D721Med (cell line): ENCODE data around the gene ARHGAP11A.
"Not testable (repeated sequence)": the region's sequence is repeated elsewhere in the genome, so short reads cannot be mapped to it uniquely, and the experiment has no call there.

ENCODE experiments used
- DNase-seq: peaks from one replicate; pipeline ENCODE4 v3.0.0; 2011; ENCODE audit warnings: low spot score; ENCODE audit not compliant: insufficient read length
- FAIRE-seq: peaks from 2 replicates; lab custom pipeline; 2011; peaks lifted over from hg19 to GRCh38; lab: Jason Lieb, UNC
- TF ChIP-seq, protein P1 (sequence below): IDR thresholded peaks from 2 replicates; pipeline ENCODE4 v1.5.1; 2012; ENCODE audit warnings: mild to moderate bottlenecking, control low read depth; ENCODE audit not compliant: insufficient read depth; ENCODE audit errors: missing control alignments

ARHGAP11A gene, protein sequence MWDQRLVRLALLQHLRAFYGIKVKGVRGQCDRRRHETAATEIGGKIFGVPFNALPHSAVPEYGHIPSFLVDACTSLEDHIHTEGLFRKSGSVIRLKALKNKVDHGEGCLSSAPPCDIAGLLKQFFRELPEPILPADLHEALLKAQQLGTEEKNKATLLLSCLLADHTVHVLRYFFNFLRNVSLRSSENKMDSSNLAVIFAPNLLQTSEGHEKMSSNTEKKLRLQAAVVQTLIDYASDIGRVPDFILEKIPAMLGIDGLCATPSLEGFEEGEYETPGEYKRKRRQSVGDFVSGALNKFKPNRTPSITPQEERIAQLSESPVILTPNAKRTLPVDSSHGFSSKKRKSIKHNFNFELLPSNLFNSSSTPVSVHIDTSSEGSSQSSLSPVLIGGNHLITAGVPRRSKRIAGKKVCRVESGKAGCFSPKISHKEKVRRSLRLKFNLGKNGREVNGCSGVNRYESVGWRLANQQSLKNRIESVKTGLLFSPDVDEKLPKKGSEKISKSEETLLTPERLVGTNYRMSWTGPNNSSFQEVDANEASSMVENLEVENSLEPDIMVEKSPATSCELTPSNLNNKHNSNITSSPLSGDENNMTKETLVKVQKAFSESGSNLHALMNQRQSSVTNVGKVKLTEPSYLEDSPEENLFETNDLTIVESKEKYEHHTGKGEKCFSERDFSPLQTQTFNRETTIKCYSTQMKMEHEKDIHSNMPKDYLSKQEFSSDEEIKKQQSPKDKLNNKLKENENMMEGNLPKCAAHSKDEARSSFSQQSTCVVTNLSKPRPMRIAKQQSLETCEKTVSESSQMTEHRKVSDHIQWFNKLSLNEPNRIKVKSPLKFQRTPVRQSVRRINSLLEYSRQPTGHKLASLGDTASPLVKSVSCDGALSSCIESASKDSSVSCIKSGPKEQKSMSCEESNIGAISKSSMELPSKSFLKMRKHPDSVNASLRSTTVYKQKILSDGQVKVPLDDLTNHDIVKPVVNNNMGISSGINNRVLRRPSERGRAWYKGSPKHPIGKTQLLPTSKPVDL

DNA sequence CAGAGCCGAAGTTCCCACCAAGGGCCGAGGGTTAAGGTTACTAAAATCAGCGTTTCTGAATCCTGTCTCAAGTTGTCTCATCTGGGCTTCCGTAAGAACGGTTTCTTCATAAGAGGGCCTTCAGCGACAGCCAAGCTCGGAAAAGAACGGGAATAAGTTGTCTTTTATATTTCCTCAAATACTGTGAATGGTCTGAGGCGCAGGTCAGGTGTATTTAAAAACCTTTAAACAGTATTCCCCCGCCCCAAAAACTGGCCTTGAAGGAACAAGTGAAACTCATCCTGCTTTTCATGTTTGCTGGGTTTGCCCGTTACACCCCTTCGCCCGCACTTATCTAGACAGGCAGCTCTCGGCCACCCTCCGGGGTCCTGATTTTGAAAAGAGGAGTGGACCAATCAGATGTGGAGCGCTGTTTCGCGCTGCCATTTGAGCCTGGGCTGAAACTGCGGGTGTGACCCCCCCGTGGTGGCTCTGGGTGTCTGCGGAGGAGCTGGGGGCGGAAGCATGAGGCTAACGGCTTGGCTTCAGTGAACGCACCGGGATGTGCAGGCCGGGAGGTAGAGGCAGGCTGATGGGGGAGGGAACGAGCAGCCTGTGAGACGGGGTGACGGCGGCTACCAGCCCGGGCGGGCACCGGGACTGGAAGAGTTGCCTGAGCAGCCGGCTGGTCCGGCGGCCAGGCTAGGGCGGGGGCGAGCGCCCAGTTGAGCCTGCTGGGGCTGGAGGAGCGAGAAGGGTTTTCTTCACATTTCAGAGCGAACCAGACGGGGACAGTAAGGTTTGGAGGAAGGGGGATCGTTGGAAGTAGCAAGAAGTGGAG is at the start of gene ARHGAP11A:
TSS of gene ARHGAP11A (plus strand) at position 454 of the 820 bp plus-strand sequence. CDS start 708 bp downstream, outside the sequence.
- DNase-seq, FAIRE-seq: not testable (repeated sequence)

DNA sequence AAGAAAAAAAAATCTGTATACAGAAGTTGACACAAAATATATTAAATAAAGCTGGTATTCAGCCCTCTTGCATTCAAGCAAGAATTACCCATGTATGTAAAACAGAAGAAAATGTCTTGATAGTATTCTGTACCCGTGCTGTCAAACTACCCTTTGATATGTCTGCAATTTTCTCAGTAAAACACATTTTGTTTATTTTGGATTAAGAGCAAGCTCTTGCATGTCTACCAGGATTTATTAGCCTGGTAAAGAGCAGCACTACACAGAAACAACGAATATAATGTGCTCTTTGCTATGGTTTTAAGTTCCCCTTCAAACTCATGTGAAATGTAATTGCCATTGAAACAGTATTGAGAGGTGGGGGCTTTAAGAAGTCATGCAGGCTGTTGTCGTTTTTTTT is 46.3 kb upstream of the ARHGAP11A start:
- not testable (repeated sequence) for FAIRE-seq, DNase-seq

DNA sequence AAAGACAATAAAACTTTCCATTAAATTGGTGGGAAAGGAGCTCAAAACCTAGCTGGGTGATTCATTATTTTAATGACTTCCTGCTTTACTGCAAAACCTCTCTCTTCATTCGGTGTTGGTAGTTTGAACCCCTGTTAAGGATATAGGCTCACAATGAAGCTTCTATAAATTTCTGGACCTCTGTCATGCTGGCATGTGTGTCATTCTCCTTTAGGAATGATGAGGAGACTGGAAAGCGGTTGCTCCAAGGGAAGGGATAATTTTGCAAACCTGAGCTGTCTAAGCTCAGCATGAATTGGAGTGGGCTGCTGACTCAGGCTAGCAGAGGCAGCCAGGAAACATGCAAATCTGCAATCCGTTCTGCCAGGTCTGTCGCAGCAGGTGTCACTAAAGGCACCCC is 36.8 kb upstream of the ARHGAP11A start:
- FAIRE-seq, DNase-seq: not testable (repeated sequence)

DNA sequence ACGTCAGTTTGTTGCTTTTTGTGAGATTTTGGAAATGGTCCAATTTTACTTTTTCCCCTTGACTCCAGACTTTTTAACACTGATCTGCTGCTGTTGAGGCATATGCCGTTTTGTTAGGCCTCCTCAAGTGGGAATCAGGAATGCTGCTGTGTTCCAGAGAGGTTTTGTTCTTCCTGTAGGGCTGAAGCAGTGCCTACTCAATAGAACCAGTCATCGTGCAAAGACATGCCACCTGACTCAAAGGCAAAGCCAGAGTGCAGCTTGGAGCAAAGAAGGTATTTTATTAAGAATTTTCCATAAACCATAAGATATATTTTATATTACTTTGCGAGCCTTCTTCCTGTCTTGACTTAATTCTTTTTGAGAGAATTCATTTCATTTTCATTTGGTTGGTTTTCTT is 29.5 kb upstream of the ARHGAP11A start:
- not testable (repeated sequence) for FAIRE-seq, DNase-seq

GRCh38 chr15:32593151-32593550 is 22.2 kb upstream of the ARHGAP11A start, which contains the start of gene GOLGA8N:
Gene GOLGA8N, plus strand, starts transcription at chr15:32593456.
- DNase-seq, FAIRE-seq: not testable (repeated sequence)

GRCh38 chr15:32609518-32609917 is 5.8 kb upstream of the ARHGAP11A start:
- FAIRE-seq, DNase-seq: not testable (repeated sequence)

- not testable (repeated sequence) for DNase-seq
- peak; percentile 71 for FAIRE-seq
- TF ChIP-seq, protein P1, sequence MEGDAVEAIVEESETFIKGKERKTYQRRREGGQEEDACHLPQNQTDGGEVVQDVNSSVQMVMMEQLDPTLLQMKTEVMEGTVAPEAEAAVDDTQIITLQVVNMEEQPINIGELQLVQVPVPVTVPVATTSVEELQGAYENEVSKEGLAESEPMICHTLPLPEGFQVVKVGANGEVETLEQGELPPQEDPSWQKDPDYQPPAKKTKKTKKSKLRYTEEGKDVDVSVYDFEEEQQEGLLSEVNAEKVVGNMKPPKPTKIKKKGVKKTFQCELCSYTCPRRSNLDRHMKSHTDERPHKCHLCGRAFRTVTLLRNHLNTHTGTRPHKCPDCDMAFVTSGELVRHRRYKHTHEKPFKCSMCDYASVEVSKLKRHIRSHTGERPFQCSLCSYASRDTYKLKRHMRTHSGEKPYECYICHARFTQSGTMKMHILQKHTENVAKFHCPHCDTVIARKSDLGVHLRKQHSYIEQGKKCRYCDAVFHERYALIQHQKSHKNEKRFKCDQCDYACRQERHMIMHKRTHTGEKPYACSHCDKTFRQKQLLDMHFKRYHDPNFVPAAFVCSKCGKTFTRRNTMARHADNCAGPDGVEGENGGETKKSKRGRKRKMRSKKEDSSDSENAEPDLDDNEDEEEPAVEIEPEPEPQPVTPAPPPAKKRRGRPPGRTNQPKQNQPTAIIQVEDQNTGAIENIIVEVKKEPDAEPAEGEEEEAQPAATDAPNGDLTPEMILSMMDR = peak; percentile 12
Measured at GRCh38 chr15:32610719-32611118, 4.6 kb upstream of the ARHGAP11A start.

- not testable (repeated sequence) for DNase-seq
Measured at GRCh38 chr15:32614712-32615050, 623 bp upstream of the ARHGAP11A start.

GRCh38 chr15:32615871-32616426 is 645 bp downstream of the ARHGAP11A start:
- not testable (repeated sequence) for FAIRE-seq, DNase-seq

More at GRCh38 chr15:32614712-32615050, 623 bp upstream of the ARHGAP11A start:
- not testable (repeated sequence) for FAIRE-seq

DNA sequence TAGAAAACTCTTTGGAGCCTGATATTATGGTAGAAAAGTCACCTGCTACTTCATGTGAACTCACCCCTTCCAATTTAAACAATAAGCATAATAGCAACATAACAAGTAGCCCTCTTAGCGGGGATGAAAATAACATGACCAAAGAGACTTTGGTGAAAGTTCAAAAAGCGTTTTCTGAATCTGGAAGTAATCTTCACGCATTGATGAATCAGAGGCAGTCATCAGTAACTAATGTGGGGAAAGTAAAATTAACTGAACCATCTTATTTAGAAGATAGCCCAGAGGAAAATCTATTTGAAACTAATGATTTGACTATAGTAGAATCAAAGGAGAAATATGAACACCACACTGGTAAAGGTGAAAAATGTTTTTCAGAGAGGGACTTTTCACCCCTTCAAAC is 21.1 kb downstream of the ARHGAP11A start:
- no peak for DNase-seq
- FAIRE-seq = no peak

More for the DNA sequence above, 21.1 kb downstream of the ARHGAP11A start:
- TF ChIP-seq, protein P1 = no peak
